ENCODE results near the gene SHC4. TPM values are rescaled to one million over a fixed set of nuclear protein-coding genes. Genes with fewer than 3 reads are reported as not detected.

SHC4 gene
- total RNA-seq, 3 donors from 2014 or later: 0.31 to 3.6 (median 0.43) TPM

DNA sequence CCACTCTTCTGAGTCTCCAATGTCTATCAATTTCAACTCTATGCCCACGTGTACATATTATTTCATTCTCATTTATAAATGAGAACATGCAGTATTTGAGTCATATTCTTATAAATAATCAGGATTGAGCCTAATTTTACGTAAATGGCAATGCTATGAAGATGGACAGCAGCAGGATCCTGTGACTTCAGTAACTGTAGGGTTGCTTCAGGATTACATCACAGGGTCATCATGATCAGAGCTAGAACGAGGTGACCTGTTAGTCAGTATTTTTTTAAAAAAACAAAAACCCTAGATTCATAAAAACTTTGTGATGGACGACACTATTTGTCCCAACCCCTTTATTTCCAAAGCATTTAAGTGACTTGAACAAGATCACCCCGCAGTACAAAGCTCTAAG lies 21.8 kb downstream of the SHC4 start:
- H3K36me3 ChIP-seq (ENCODE audit: low read depth): no peaks in the 10 kb centered on the region
- DNase-seq: no peak
- TF ChIP-seq, protein P1, sequence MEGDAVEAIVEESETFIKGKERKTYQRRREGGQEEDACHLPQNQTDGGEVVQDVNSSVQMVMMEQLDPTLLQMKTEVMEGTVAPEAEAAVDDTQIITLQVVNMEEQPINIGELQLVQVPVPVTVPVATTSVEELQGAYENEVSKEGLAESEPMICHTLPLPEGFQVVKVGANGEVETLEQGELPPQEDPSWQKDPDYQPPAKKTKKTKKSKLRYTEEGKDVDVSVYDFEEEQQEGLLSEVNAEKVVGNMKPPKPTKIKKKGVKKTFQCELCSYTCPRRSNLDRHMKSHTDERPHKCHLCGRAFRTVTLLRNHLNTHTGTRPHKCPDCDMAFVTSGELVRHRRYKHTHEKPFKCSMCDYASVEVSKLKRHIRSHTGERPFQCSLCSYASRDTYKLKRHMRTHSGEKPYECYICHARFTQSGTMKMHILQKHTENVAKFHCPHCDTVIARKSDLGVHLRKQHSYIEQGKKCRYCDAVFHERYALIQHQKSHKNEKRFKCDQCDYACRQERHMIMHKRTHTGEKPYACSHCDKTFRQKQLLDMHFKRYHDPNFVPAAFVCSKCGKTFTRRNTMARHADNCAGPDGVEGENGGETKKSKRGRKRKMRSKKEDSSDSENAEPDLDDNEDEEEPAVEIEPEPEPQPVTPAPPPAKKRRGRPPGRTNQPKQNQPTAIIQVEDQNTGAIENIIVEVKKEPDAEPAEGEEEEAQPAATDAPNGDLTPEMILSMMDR (IDR thresholded peaks at IDR 0.05): no peak
- no peaks in the 10 kb centered on the region for H3K4me1 ChIP-seq (ENCODE audit: low read depth)
- no peak for ATAC-seq
- no peaks in the 10 kb centered on the region for H3K9me3 ChIP-seq
- no peak overlapping the region for H3K4me3 ChIP-seq
- intact Hi-C loops (cut with DNase I, micrococcal nuclease): no loop called here

DNA sequence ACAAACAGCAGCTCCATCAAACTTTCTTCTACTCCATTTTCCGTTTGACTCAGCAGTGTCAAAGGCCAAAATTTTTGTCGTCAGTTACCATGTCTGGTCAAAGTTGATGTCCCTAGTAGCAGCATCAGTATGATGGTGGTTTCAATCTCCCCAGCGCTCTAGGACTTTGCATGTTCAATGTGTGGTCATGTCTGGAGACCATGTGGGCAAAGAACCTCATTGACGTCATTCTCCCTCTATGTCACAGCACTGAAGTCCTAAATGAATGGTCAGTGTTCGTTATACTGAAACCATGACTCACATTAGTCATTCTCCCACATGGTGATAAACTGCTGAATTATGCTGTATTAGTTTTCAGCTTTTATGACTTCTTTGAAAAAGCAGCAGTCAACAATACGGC lies 23.2 kb downstream of the SHC4 start:
- H3K36me3 ChIP-seq (ENCODE audit: low read depth): no peaks in the 10 kb centered on the region
- H3K4me3 ChIP-seq: no peak overlapping the region
- H3K4me1 ChIP-seq (ENCODE audit: low read depth): no peaks in the 10 kb centered on the region
- ATAC-seq: no peak
- intact Hi-C loops (cut with DNase I, micrococcal nuclease): no loop called here
- H3K9me3 ChIP-seq: no peaks in the 10 kb centered on the region
- DNase-seq: no peak
- TF ChIP-seq, protein P1 (IDR thresholded peaks at IDR 0.05): no peak

GRCh38 chr15:48939648-48940047 lies 24.1 kb downstream of the SHC4 start:
- no peak for ATAC-seq
- H3K4me3 ChIP-seq: no peak overlapping the region
- TF ChIP-seq, protein P1 (IDR thresholded peaks at IDR 0.05): no peak
- intact Hi-C loops (cut with DNase I, micrococcal nuclease): no loop called here
- H3K36me3 ChIP-seq (ENCODE audit: low read depth): no peaks in the 10 kb centered on the region
- no peak for DNase-seq
- no peaks in the 10 kb centered on the region for H3K9me3 ChIP-seq
- no peaks in the 10 kb centered on the region for H3K4me1 ChIP-seq (ENCODE audit: low read depth)

GRCh38 chr15:48937886-48938285 lies 25.8 kb downstream of the SHC4 start:
- ATAC-seq: no peak
- TF ChIP-seq, protein P1 (IDR thresholded peaks at IDR 0.05): no peak
- no peak for DNase-seq

DNA sequence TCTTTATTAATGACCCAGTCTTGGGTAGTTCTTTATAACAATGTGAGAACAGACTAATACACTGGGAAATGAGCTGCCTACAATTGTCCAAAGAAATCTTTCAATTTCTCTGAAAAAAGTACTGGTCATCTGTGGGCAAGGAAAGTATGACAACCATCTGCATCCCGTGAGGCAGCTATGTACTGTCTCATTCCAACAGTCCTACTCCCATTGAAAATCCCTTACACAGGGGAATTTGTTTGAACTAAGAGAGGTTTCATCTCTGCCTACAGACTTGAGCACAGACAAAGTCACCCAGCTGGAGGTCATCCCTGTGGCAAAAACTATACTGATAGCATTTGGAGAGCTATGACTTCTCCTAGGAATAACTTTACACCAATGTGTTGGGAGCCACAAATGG lies 27.1 kb downstream of the SHC4 start:
- TF ChIP-seq, protein P1 (IDR thresholded peaks at IDR 0.05): no peak
- Histone ChIP-seq H3K9me3 (no peaks in the 10 kb centered on the region), H3K4me3 (no peak overlapping the region), H3K4me1 (ENCODE audit: low read depth) (no peaks in the 10 kb centered on the region), H3K36me3 (ENCODE audit: low read depth) (no peaks in the 10 kb centered on the region)
- ATAC-seq (no peak), DNase-seq (no peak)
- intact Hi-C loops (cut with DNase I, micrococcal nuclease): no loop called here

More at GRCh38 chr15:48937886-48938285, 25.8 kb downstream of the SHC4 start:
- Histone ChIP-seq H3K36me3 (ENCODE audit: low read depth) (no peaks in the 10 kb centered on the region), H3K4me1 (ENCODE audit: low read depth) (no peaks in the 10 kb centered on the region), H3K9me3 (no peaks in the 10 kb centered on the region), H3K4me3 (no peak overlapping the region)
- intact Hi-C loops (cut with DNase I, micrococcal nuclease): no loop called here

GRCh38 chr15:48935236-48935635 lies 28.5 kb downstream of the SHC4 start:
- intact Hi-C loops (cut with DNase I, micrococcal nuclease): no loop called here

More at GRCh38 chr15:48935236-48935635, 28.5 kb downstream of the SHC4 start:
- no peaks in the 10 kb centered on the region for H3K9me3 ChIP-seq
- H3K4me1 ChIP-seq (ENCODE audit: low read depth): no peaks in the 10 kb centered on the region
- DNase-seq (no peak), ATAC-seq (no peak)
- no peaks in the 10 kb centered on the region for H3K36me3 ChIP-seq (ENCODE audit: low read depth)
- TF ChIP-seq, protein P1 (IDR thresholded peaks at IDR 0.05): no peak
- no peak overlapping the region for H3K4me3 ChIP-seq

Measured in mucosa of descending colon (tissue), 3 donors.